Testis (tissue), 2 donors: ENCODE results near the gene CRIM1.

Source experiments
- CTCF ChIP-seq, 3 experiments: fragments of 450-650 bp in 2 of 3; fragments of 200-600 bp in 1 of 3; sonication (generic) in 1 of 3; IDR thresholded peaks; one replicate each; pipeline ENCODE4 v1.5.1; 2016 to 2019; ENCODE audit warnings: antibody characterized with exemption in 3 of 3, mild to moderate bottlenecking in 2 of 3, moderate library complexity in 1 of 3
- POLR2A ChIP-seq: fragments of 450-650 bp; IDR thresholded peaks from one replicate; pipeline ENCODE4 v1.6.1; 2017; ENCODE audit warnings: antibody characterized with exemption, mild to moderate bottlenecking, moderate library complexity

DNA sequence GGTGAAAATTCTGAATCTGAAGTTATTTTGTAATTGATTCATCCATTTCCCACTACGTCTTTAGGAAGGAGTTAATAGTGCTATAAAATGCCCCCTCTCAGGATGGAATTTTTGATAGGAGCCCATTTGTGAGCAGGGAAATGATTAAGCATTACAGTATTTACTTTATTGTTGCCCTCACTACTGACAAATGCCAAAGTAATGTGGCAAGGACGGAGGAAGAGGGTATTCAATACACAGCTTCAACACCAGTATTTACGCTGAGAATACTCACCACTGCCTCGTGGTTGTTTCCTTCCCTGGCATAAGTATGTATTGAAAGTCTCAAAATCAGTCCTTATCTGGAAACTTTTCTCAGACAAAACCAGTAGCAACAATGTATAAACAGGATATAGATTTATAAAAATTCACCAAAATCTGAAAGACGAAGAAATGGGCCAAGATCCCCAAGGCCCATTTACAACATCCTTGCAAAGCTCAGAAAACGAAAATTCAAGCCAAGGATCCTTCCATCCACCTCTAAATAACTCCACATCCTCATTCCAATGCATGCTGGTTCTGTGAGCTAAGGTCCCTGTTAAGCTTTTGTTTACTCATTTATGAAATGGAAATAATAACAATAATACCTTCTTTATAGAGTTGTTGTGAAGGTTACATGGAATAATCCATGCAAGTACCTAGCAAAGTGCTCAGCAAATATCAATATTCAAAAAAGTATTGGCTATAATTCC lies 213.1 kb downstream of the CRIM1 start:
- TF ChIP-seq CTCF (IDR thresholded peaks at IDR 0.05): no peak
- no peak for TF ChIP-seq POLR2A
